HL-60 (cell line): Measurements from ENCODE around the gene SPACA9.

ENCODE experiments used
- GABPA ChIP-seq: IDR thresholded peaks from 2 replicates; pipeline ENCODE4 v1.6.1; 2012; ENCODE audit warnings: low read depth
- POLR2AphosphoS5 ChIP-seq: IDR thresholded peaks from 2 replicates; pipeline ENCODE4 v1.6.1; 2012; ENCODE audit warnings: low read depth
- SPI1 ChIP-seq: IDR thresholded peaks from 2 replicates; pipeline ENCODE4 v1.6.1; 2012; ENCODE audit warnings: low read depth, mild to moderate bottlenecking, borderline replicate concordance
- TF ChIP-seq, protein P1 (sequence below): IDR thresholded peaks from one replicate; pipeline ENCODE4 v1.5.1; 2011; ENCODE audit warnings: low read length, control low read depth, inconsistent platforms; ENCODE audit not compliant: insufficient read depth
- TF ChIP-seq, protein P2 (sequence below): IDR thresholded peaks from 2 replicates; pipeline ENCODE4 v1.6.1; 2012; ENCODE audit warnings: low read depth; ENCODE audit not compliant: insufficient replicate concordance

DNA sequence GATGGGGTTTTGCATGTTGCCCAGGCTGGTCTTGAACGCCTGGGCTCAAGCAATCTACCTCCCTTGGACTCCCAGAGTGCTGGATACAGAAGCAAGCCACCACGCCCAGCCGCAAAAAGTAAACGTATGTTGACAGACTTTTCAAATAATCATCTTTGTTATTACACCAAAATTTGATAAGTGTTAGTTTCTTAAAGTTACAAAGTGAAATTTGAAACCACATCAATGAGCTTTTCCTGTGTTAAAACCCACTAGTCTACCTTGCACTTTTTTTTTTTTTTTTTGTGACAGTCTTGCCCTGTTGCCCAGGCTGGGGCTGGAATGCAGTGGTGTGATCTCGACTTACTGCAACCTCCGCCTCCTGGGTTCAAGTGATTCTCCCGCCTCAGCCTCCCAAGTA lies 29.9 kb downstream of the SPACA9 start:
- TF ChIP-seq, protein P1, sequence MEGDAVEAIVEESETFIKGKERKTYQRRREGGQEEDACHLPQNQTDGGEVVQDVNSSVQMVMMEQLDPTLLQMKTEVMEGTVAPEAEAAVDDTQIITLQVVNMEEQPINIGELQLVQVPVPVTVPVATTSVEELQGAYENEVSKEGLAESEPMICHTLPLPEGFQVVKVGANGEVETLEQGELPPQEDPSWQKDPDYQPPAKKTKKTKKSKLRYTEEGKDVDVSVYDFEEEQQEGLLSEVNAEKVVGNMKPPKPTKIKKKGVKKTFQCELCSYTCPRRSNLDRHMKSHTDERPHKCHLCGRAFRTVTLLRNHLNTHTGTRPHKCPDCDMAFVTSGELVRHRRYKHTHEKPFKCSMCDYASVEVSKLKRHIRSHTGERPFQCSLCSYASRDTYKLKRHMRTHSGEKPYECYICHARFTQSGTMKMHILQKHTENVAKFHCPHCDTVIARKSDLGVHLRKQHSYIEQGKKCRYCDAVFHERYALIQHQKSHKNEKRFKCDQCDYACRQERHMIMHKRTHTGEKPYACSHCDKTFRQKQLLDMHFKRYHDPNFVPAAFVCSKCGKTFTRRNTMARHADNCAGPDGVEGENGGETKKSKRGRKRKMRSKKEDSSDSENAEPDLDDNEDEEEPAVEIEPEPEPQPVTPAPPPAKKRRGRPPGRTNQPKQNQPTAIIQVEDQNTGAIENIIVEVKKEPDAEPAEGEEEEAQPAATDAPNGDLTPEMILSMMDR: no peak
- TF ChIP-seq GABPA (no peak), POLR2AphosphoS5 (no peak), SPI1 (no peak)
- TF ChIP-seq, protein P2, sequence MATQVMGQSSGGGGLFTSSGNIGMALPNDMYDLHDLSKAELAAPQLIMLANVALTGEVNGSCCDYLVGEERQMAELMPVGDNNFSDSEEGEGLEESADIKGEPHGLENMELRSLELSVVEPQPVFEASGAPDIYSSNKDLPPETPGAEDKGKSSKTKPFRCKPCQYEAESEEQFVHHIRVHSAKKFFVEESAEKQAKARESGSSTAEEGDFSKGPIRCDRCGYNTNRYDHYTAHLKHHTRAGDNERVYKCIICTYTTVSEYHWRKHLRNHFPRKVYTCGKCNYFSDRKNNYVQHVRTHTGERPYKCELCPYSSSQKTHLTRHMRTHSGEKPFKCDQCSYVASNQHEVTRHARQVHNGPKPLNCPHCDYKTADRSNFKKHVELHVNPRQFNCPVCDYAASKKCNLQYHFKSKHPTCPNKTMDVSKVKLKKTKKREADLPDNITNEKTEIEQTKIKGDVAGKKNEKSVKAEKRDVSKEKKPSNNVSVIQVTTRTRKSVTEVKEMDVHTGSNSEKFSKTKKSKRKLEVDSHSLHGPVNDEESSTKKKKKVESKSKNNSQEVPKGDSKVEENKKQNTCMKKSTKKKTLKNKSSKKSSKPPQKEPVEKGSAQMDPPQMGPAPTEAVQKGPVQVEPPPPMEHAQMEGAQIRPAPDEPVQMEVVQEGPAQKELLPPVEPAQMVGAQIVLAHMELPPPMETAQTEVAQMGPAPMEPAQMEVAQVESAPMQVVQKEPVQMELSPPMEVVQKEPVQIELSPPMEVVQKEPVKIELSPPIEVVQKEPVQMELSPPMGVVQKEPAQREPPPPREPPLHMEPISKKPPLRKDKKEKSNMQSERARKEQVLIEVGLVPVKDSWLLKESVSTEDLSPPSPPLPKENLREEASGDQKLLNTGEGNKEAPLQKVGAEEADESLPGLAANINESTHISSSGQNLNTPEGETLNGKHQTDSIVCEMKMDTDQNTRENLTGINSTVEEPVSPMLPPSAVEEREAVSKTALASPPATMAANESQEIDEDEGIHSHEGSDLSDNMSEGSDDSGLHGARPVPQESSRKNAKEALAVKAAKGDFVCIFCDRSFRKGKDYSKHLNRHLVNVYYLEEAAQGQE: no peak
